Activated CD8-positive, alpha-beta memory T cell treated with anti-CD3 and anti-CD28 coated beads, Interleukin-2, amount 50 U/mL, for 1 hour (primary cell): ENCODE results near the gene BMP8B.

ENCODE experiments used
- DNase-seq: peaks from one replicate; pipeline ENCODE4 v3.0.0-alpha.2; 2020; ENCODE audit errors: extremely low read depth

Gene BMP8B

DNA sequence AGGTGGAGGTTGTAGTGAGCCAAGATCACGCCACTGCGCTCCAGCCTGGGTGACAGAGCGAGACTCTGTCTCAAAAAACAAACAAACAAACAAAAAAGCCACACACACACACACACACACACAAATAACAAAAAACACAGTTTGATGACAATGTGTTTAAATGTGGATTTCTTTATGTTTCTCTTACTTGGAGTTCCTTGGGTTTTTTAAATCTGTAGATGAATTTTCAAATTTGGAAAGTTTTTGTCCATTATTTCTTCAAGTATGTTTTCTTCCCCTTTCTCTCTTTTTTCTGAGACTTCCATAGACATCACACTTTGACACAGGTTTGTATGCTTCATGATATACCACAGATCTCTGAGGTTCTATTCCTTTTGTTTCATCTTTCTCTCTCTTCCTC, 62.1 kb downstream of the BMP8B start:
- no peak for DNase-seq

- no peak for DNase-seq
Observed at GRCh38 chr1:39722495-39722894, 66.2 kb downstream of the BMP8B start.

GRCh38 chr1:39721664-39722063, 67.0 kb downstream of the BMP8B start:
- DNase-seq, result no peak

- no peak for DNase-seq
Observed at GRCh38 chr1:39720094-39720999, 68.3 kb downstream of the BMP8B start.

GRCh38 chr1:39717809-39718208, 70.9 kb downstream of the BMP8B start:
- no peak for DNase-seq

GRCh38 chr1:39713557-39713956, 75.1 kb downstream of the BMP8B start:
- DNase-seq, result no peak

DNA sequence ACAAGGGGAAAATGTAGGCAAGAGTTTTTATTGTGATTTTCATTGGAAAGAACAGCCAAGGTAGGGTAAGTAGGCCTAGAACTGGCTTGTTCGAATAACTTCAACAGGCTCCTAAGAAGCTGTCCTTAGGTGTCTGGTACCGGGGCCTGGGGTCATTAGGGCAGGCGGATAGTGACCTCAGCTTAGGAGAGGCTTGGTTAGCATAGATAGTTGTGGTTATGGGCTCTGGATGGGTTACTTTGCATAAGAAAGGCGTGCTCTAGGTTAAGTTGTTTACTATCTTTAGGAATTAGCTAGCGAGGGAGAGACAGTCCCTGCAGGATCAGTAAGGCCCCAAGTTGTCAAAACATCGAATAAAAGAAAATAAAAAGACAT, 76.7 kb downstream of the BMP8B start:
- DNase-seq, result no peak

DNA sequence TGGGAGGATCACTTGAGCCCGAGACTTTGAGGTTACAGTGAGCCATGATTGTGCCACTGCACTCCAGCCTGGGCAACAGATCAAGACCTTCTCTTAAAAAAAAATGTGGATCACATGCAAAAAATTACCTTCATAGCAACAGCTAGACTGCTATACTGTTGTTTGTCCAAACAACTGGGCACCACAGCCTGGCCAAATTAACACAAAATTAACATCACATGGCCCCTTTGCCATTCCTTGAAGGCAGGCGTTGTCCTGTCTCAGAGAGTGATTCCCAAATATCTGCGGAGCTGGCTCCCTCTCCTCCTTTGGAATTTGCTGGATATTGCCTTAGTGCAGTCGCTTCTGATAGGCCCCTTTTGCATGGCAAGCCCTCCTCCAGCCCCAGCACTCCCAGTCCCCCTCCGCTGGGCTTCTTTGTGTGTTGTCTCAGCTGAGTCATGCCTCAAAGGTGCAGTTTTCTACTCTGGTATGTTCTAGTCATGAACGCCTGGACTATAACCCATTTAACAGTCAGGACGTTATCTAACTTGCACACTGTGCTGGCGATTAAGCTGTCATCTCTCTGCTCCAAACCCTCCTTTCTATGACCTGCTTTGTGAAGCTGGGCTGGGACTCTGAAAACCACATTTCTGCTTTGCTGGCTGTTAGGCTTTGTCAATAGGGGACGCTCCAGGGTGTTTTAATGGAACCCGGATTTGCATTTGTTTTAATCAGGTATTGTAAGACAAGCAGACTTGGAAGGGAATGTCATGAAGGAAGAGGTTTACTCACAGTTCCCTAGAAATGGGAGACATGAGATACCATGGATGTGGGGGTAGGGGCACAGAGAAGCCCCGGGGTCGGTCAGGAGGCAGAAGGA, 77.3 kb downstream of the BMP8B start:
- no peak for DNase-seq

DNA sequence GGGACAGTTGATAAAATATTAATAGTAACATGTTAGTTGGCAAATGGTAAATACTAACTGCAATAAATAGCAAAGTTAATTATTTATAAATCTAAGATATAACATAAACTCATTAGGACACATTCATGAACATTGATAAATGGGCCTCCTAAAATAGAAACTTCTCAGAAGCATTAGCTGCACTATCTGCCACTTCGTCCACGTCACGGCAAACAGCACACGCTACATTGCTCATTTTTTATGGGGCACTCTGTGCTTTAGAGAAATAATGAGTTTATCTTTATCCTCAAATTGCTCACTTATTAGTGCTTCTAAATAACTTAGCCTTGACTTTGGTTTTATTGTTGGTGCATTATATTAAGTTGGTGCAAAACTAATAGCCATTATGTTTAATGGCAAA, 81.2 kb downstream of the BMP8B start:
- no peak for DNase-seq
